GM23248 (cell line): ENCODE measurements around the gene XRN2.
"Not testable (repeated sequence)": the region's sequence is repeated elsewhere in the genome, so short reads cannot be mapped to it uniquely, and the experiment has no call there.

Experiments used
- EZH2 ChIP-seq: fragments of 200-600 bp; sonication (generic); IDR thresholded peaks from 2 replicates; pipeline ENCODE4 v1.6.1; 2018; ENCODE audit warnings: antibody characterized with exemption, mild to moderate bottlenecking; ENCODE audit not compliant: insufficient read depth, poor library complexity, severe bottlenecking
- EZH2phosphoT487 ChIP-seq: fragments of 200-600 bp; sonication (generic); IDR thresholded peaks from 2 replicates; pipeline ENCODE4 v1.6.1; 2018; ENCODE audit warnings: antibody characterized with exemption, moderate library complexity, mild to moderate bottlenecking, low read depth; ENCODE audit not compliant: insufficient read depth

DNA sequence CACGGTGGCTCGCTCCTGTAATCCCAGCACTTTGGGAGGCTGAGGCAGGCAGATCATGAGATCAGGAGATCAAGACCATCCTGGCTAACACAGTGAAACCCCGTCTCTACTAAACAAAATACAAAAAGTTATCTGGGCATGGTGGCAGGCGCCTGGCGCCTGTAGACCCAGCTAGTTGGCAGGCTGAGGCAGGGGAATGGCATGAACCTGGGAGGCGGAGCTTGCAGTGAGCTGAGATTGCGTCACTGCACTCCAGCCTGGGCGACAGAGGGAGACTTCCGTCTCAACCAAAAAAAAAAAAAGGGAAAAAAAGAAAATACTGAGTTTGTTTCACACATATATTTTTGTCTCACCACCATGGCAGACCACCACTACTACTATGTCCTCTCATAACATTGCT is 63.1 kb downstream of the XRN2 start:
- not testable (repeated sequence) for TF ChIP-seq EZH2phosphoT487, EZH2
